H1 (cell line): ENCODE measurements around the gene PPAN.
A peak's percentile ranks its signal among the peaks of the same experiment; 100 is the strongest.

Source experiments
- EGR1 ChIP-seq: IDR thresholded peaks from 2 replicates; pipeline ENCODE4 v1.6.1; 2011; ENCODE audit warnings: low read depth, low read length, borderline replicate concordance
- EP300 ChIP-seq, 2 experiments: IDR thresholded peaks; 1 replicate in 1 of 2; 2 replicates in 1 of 2; pipeline ENCODE4 v1.6.1; 2011 to 2012; ENCODE audit warnings: low read depth in 2 of 2, low read length in 2 of 2, mild to moderate bottlenecking in 2 of 2, borderline replicate concordance in 1 of 2, inconsistent platforms in 1 of 2, moderate library complexity in 1 of 2
- EZH2 ChIP-seq: fragments of 200-600 bp; sonication (generic); IDR thresholded peaks from 2 replicates; pipeline ENCODE4 v1.7.1; 2012; ENCODE audit warnings: low read depth, mild to moderate bottlenecking, moderate library complexity, low read length, inconsistent platforms; ENCODE audit not compliant: severe bottlenecking
- JUN ChIP-seq: IDR thresholded peaks from 2 replicates; pipeline ENCODE4 v1.6.1; 2011; ENCODE audit warnings: low read depth, mild to moderate bottlenecking, improper control_type of control experiment, low read length
- KDM5A ChIP-seq: fragments of 200-600 bp; IDR thresholded peaks from 2 replicates; pipeline ENCODE4 v1.7.1; 2012; ENCODE audit warnings: mild to moderate bottlenecking, low read length, inconsistent platforms, mixed read lengths
- NRF1 ChIP-seq: IDR thresholded peaks from 2 replicates; pipeline ENCODE4 v1.6.1; 2011; ENCODE audit warnings: mild to moderate bottlenecking, low read depth, low read length, improper control_type of control experiment
- POLR2A ChIP-seq, 2 experiments: IDR thresholded peaks; 1 replicate in 1 of 2; 2 replicates in 1 of 2; pipeline ENCODE4 v1.6.1; 2011; ENCODE audit warnings: low read depth in 2 of 2, low read length in 2 of 2, mild to moderate bottlenecking in 2 of 2; ENCODE audit errors: control extremely low read depth in 1 of 2
- POLR2AphosphoS5 ChIP-seq: IDR thresholded peaks from 2 replicates; pipeline ENCODE4 v1.6.1; 2011; ENCODE audit warnings: low read depth, low read length
- RAD21 ChIP-seq, 2 experiments: IDR thresholded peaks in 1 of 2; conservative IDR thresholded peaks in 1 of 2; 2 replicates each; pipeline ENCODE4 v1.6.1; 2011; ENCODE audit warnings: low read depth in 2 of 2, low read length in 2 of 2, improper control_type of control experiment in 1 of 2, inconsistent platforms in 1 of 2, mild to moderate bottlenecking in 1 of 2, moderate library complexity in 1 of 2
- RBBP5 ChIP-seq: IDR thresholded peaks from 2 replicates; pipeline ENCODE4 v1.7.1; 2012; ENCODE audit warnings: low read depth, mild to moderate bottlenecking, inconsistent platforms, low read length, moderate library complexity, borderline replicate concordance
- RNF2 ChIP-seq: fragments of 200-900, 300-1000 bp; sonication (generic); IDR thresholded peaks from 2 replicates; pipeline ENCODE4 v1.7.1; 2016; ENCODE audit warnings: borderline replicate concordance, low read depth, mild to moderate bottlenecking, antibody characterized with exemption, low read length; ENCODE audit not compliant: poor library complexity, severe bottlenecking; ENCODE audit errors: missing control alignments
- TBP ChIP-seq: IDR thresholded peaks from 2 replicates; pipeline ENCODE4 v1.6.1; 2011; ENCODE audit warnings: low read depth, low read length, improper control_type of control experiment
- TF ChIP-seq, protein P1 (sequence below), 3 experiments: IDR thresholded peaks; 1 replicate in 2 of 3; 2 replicates in 1 of 3; pipeline versions ENCODE4 v1.5.1 to v1.6.1; 2011; ENCODE audit warnings: low read length in 3 of 3, mild to moderate bottlenecking in 3 of 3, inconsistent platforms in 2 of 3, low read depth in 1 of 3, moderate library complexity in 1 of 3; ENCODE audit not compliant: insufficient read depth in 1 of 3; ENCODE audit errors: control extremely low read depth in 1 of 3
- TF ChIP-seq, protein P2 (sequence below): IDR thresholded peaks from 2 replicates; pipeline ENCODE4 v1.6.1; 2012; ENCODE audit warnings: inconsistent platforms

DNA sequence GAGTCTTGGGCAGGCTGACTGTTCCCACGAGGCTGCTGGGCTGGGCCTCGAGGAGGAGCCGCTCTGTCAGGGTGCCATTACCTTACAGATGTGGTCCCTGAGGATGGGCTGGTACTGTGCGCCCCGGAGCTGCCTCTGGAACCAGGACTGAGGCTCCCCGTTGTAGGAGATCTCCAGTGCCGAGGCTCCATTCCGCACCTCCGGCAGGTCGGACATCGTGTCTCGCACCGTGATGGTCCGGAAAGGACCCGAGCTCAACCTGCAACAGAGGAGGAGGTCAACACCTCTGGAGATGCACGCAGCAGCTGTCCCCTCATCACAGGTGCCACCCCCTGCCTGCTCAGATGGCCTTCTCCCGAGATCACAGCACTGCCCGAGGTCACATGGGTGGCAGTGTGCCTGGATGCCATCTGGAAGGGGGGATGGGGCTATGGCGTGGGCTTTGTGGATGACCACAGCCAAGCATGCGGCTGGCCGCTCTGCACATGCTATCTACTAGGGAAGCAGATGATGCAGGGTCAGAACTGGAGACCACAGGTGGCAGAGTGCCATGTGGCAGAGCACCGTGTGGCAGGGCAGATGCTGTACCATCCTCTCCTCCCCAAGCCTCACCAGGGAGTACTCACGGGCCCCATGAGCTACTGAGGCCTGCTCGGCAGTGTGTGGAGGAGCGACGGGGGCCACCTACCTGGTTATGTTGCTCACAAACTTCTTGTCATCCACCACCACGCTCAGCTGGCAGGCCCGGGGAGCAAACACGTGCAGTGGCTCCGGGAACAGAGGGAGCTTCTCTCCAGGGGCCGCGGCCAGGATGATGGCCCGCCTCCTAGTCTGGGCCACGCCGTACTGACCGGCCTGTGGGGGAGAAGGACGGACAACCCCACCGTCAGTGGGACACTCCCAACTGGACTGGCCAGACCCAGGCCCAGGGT lies 31.9 kb downstream of the PPAN start:
- TF ChIP-seq, protein P1, sequence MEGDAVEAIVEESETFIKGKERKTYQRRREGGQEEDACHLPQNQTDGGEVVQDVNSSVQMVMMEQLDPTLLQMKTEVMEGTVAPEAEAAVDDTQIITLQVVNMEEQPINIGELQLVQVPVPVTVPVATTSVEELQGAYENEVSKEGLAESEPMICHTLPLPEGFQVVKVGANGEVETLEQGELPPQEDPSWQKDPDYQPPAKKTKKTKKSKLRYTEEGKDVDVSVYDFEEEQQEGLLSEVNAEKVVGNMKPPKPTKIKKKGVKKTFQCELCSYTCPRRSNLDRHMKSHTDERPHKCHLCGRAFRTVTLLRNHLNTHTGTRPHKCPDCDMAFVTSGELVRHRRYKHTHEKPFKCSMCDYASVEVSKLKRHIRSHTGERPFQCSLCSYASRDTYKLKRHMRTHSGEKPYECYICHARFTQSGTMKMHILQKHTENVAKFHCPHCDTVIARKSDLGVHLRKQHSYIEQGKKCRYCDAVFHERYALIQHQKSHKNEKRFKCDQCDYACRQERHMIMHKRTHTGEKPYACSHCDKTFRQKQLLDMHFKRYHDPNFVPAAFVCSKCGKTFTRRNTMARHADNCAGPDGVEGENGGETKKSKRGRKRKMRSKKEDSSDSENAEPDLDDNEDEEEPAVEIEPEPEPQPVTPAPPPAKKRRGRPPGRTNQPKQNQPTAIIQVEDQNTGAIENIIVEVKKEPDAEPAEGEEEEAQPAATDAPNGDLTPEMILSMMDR (IDR thresholded peaks at IDR 0.05; ENCODE audit: control extremely low read depth in 1 of 3, insufficient read depth in 1 of 3, low read depth in 1 of 3, low read length in 3 of 3) = no peak
- TF ChIP-seq POLR2AphosphoS5 = peak; percentile 35; the same call in 1 of the 2 replicates
- TF ChIP-seq KDM5A = no peak
- TF ChIP-seq EZH2 = no peak
- no peak for TF ChIP-seq RBBP5
- TF ChIP-seq EP300 (IDR thresholded peaks at IDR 0.05; ENCODE audit: borderline replicate concordance in 1 of 2, low read depth in 2 of 2, low read length in 2 of 2) = no peak
- TF ChIP-seq, protein P2, sequence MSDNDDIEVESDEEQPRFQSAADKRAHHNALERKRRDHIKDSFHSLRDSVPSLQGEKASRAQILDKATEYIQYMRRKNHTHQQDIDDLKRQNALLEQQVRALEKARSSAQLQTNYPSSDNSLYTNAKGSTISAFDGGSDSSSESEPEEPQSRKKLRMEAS = no peak
- no peak for TF ChIP-seq POLR2A (IDR thresholded peaks at IDR 0.05; ENCODE audit: control extremely low read depth in 1 of 2, low read depth in 2 of 2, low read length in 2 of 2)
- no peak for TF ChIP-seq JUN
- no peak for TF ChIP-seq NRF1
- no peak for TF ChIP-seq RAD21 (IDR thresholded peaks at IDR 0.05 in 1 of 2, conservative IDR thresholded peaks at IDR 0.05 in 1 of 2; ENCODE audit: low read depth in 2 of 2, low read length in 2 of 2)
- TF ChIP-seq TBP = no peak
- TF ChIP-seq EGR1 = no peak
- no peak for TF ChIP-seq RNF2
